Loucy (cell line): ENCODE data around the gene TECPR1.

Experiments
- EZH2phosphoT487 ChIP-seq: fragments of 200-600 bp; IDR thresholded peaks from 2 replicates; pipeline ENCODE4 v1.6.1; 2018; ENCODE audit warnings: antibody characterized with exemption, mild to moderate bottlenecking, moderate library complexity, borderline replicate concordance
- TF ChIP-seq, protein P1 (sequence below): fragments of 200-600 bp; sonication (generic); conservative IDR thresholded peaks from 2 replicates; pipeline ENCODE4 v1.5.1; 2014; ENCODE audit warnings: mild to moderate bottlenecking, antibody characterized with exemption, low read length

DNA sequence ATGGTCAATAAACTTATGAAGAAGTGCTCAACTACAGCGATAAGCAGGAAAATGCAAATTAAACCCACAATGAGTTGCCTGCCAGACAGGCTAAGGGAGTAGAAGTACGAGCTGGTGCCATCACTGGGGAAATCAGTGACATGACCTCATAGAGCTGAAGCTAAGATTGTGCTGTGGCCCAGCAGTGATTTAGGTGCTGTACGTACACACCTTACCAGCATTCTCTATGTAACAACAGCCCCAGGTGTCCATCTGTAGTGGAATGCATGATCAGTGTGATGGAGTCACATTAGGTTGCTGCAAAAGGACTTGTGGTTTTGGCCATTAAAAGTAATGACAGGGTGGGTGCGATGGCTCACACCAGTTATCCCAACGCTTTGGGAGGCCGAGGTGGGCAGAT lies 5.7 kb upstream of the TECPR1 start:
- TF ChIP-seq, protein P1, sequence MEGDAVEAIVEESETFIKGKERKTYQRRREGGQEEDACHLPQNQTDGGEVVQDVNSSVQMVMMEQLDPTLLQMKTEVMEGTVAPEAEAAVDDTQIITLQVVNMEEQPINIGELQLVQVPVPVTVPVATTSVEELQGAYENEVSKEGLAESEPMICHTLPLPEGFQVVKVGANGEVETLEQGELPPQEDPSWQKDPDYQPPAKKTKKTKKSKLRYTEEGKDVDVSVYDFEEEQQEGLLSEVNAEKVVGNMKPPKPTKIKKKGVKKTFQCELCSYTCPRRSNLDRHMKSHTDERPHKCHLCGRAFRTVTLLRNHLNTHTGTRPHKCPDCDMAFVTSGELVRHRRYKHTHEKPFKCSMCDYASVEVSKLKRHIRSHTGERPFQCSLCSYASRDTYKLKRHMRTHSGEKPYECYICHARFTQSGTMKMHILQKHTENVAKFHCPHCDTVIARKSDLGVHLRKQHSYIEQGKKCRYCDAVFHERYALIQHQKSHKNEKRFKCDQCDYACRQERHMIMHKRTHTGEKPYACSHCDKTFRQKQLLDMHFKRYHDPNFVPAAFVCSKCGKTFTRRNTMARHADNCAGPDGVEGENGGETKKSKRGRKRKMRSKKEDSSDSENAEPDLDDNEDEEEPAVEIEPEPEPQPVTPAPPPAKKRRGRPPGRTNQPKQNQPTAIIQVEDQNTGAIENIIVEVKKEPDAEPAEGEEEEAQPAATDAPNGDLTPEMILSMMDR, result no peak
- TF ChIP-seq EZH2phosphoT487, result no peak
